Astrocyte of the spinal cord (primary cell): ENCODE results near the gene RXYLT1.
A peak's percentile ranks its signal among the peaks of the same experiment; 100 is the strongest.

ENCODE experiments used
- DNase-seq: peaks from one replicate; pipeline ENCODE4 v3.0.0; 2011; ENCODE audit warnings: low read depth, low spot score
- H3K4me3 ChIP-seq: 2 replicates; pipeline ENCODE4 v1.5.1; 2011; ENCODE audit warnings: low read depth, mild to moderate bottlenecking, low read length, moderate library complexity
- in situ Hi-C: cut with HindIII; loops from 2 replicates; pipeline ENCODE4 v1.10.0; 2017; ENCODE audit warnings: low sequenced_read_pairs
- TF ChIP-seq, protein P1 (sequence below): IDR thresholded peaks from 2 replicates; pipeline ENCODE4 v1.5.1; 2012; ENCODE audit warnings: low read depth, mild to moderate bottlenecking, low read length, inconsistent platforms

RXYLT1 gene

DNA sequence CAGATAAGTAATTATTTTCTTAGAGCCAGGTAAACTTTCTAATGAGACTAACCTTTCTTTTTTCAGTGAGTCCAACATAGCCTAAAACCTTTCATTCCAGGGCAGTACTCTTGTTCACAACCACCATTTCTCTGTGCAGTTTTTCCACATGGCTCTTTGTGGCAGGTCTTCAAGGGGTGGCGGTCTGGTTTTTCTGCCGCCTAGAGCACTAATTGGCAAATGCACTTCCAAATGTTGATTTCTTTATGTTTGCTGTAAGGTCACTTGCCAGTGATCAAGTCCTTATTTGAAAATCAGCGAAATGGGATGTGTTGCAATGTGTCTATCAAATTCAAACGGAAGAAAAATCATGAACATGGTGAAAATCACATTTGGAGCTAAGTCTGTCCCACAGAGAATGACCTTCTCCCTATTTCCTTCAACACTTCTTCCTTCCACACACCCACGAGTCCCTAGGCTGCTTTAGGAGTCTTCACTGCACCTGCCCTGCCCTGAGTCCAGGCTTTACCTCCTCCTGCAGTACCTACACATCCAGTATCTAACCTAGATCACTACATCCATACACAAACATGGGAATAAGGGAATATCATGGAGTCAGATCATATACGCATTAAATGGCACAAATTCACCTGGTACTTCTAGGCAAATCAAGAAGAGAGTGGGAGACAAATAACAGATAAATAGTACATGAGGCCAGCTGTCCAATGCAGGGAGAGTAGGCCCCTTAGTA lies 66.7 kb downstream of the RXYLT1 start:
- in situ Hi-C loops: no loop called here
- peak; percentile 36 for DNase-seq
- TF ChIP-seq, protein P1, sequence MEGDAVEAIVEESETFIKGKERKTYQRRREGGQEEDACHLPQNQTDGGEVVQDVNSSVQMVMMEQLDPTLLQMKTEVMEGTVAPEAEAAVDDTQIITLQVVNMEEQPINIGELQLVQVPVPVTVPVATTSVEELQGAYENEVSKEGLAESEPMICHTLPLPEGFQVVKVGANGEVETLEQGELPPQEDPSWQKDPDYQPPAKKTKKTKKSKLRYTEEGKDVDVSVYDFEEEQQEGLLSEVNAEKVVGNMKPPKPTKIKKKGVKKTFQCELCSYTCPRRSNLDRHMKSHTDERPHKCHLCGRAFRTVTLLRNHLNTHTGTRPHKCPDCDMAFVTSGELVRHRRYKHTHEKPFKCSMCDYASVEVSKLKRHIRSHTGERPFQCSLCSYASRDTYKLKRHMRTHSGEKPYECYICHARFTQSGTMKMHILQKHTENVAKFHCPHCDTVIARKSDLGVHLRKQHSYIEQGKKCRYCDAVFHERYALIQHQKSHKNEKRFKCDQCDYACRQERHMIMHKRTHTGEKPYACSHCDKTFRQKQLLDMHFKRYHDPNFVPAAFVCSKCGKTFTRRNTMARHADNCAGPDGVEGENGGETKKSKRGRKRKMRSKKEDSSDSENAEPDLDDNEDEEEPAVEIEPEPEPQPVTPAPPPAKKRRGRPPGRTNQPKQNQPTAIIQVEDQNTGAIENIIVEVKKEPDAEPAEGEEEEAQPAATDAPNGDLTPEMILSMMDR: peak; percentile 17
- peak overlapping the region; percentile 98 for H3K4me3 ChIP-seq

DNA sequence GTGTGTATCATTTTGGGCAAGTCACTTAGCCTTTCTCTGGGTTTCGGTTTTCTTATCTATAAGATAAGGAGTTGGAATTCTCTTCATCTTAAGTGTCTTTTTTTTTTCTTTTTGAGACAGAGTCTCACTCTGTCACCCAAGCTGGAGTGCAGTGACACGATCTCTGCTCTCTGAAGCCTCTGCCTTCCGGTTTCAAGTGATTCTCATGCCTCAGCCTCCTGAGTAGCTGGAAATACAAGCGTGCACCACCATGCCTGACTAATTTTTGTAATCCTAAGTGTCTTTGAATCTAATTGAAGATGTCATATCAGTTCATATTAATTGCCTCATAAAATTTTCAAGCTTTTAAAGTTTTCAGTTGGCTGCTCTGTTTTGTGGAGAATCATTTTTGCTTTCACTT lies 68.7 kb downstream of the RXYLT1 start:
- H3K4me3 ChIP-seq: no peak overlapping the region
- TF ChIP-seq, protein P1: no peak
- in situ Hi-C loops: no loop called here
- no peak for DNase-seq

DNA sequence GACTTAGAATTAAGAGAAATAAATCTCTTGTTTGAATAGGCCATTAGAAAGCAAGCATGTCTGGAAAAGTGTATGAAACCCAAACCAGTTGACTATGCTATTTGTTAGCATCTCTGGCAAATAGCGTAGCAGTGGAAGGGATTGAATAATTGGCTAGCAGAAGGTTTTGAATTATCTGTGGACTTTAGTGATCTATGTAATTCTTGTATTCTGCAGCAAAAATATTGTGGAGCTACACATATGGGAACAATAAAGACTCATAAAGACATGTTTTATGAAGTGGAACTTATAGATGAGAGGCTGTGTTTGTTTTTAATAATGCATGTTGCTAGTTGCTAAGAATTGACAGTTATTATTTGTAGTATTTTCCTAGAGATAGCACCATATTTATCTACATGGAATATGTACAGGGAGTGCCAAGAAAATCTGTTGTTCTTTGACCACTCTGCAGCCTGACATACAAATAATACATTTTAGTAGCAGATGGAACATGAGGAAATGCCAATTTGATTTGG lies 69.5 kb downstream of the RXYLT1 start:
- in situ Hi-C loops: no loop called here
- TF ChIP-seq, protein P1: no peak

DNA sequence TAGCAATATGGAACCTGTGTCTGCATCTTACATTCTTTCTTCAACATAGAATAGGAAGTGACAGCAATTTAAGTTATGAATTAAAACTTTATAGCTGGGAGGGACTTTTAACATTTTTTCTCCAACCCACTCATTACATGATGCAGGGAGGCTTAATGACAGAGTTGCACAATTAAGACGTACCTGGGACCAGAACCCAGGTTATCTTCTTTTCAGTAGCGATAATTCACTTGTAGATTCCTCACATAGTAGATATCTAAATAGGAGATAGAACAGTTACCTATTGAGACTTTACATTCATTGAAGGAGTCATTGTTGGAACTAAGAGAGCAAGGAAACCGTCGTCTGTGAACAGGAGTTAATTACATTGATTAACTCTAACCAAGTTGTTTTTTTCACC lies 69.9 kb downstream of the RXYLT1 start:
- DNase-seq: no peak
- H3K4me3 ChIP-seq: no peak overlapping the region
- TF ChIP-seq, protein P1: no peak
- in situ Hi-C loops: no loop called here

More for the DNA sequence above, 69.5 kb downstream of the RXYLT1 start:
- no peak overlapping the region for H3K4me3 ChIP-seq
- no peak for DNase-seq

DNA sequence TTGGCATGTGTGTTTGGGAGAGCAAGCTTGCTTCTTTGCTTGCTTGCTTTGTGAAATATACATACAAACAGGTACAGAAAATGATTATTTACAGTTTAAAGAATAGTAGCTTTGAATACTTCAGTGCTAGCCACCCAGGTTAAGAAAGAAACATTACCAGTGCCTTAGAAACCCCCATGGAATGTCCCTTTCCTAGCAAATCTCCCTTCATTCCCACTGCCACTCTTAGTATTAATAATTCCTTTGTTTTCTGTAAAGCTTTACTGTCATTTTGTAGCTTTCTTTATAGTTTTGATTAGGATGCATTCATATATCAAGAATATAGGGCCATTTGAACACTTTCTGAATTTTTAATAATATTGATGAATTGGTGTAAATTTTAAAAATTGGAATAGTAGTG lies 74.3 kb downstream of the RXYLT1 start:
- in situ Hi-C loops: no loop called here
- no peak for DNase-seq
- no peak overlapping the region for H3K4me3 ChIP-seq
- TF ChIP-seq, protein P1: no peak

DNA sequence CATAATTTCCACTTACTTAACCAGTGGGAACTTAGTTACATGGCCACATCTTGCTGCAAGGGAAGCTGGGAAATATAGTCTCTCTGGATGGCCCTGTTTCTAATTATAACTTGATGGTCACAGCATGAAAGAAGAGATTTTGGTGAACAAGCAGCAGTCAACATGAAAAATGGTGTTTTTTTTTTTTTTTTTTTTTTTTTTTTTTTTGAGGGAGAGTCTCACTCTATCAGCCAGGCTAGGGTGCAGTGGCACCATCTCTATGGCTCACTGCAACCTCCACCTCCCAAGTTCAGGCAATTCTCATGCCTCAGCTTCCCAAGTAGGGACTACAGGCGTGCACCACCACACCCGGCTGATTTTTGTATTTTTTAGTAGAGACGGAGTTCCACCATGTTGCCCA lies 75.6 kb downstream of the RXYLT1 start:
- TF ChIP-seq, protein P1: no peak
- H3K4me3 ChIP-seq: no peak overlapping the region
- in situ Hi-C loops: no loop called here
- DNase-seq: no peak
